Uterus (tissue), 4 donors: ENCODE results near the gene ADGRD2. TPM values are rescaled to one million over a fixed set of nuclear protein-coding genes. Genes with fewer than 3 reads are reported as not detected.

Experiments used
- DNase-seq, 2 donors: peaks; one replicate each; pipeline ENCODE4 v3.0.0-alpha.2; 2019 to 2020
- H3K27ac ChIP-seq, 2 donors: fragments of 200-600 bp; sonication (generic); 1 replicate in 1 of 2; 2 replicates in 1 of 2; pipeline ENCODE4 v1.5.1; 2016 to 2018
- H3K27me3 ChIP-seq, 2 donors: fragments of 200-600 bp; sonication (generic); one replicate each; pipeline ENCODE4 v1.5.1; 2018 to 2019; ENCODE audit warnings: control low read depth in 1 of 2
- H3K36me3 ChIP-seq, 2 donors: fragments of 200-600 bp; sonication (generic); one replicate each; pipeline ENCODE4 v1.5.1; 2019; ENCODE audit warnings: control low read depth in 1 of 2
- H3K4me1 ChIP-seq, 2 donors: fragments of 200-600 bp; sonication (generic); one replicate each; pipeline ENCODE4 v1.5.1; 2018 to 2019; ENCODE audit warnings: control low read depth in 1 of 2
- H3K4me3 ChIP-seq, 2 donors: fragments of 200-600 bp; sonication (generic); 1 replicate in 1 of 2; 2 replicates in 1 of 2; pipeline ENCODE4 v1.5.1; 2018 to 2019; ENCODE audit warnings: mild to moderate bottlenecking in 1 of 2
- H3K9me3 ChIP-seq, 2 donors: fragments of 200-600 bp; sonication (generic); one replicate each; pipeline ENCODE4 v1.5.1; 2019; ENCODE audit warnings: control low read depth in 1 of 2
- CTCF ChIP-seq, 4 experiments: fragments of 200-600 bp in 2 of 4; fragments of 450-650 bp in 2 of 4; sonication (generic) in 2 of 4; IDR thresholded peaks; one replicate each; pipeline ENCODE4 v1.5.1; 2016 to 2019; ENCODE audit warnings: antibody characterized with exemption in 4 of 4, mild to moderate bottlenecking in 2 of 4, moderate library complexity in 1 of 4
- POLR2A ChIP-seq, 2 donors: fragments of 450-650 bp; IDR thresholded peaks; one replicate each; pipeline ENCODE4 v1.6.1; 2016; ENCODE audit warnings: antibody characterized with exemption in 2 of 2, mild to moderate bottlenecking in 1 of 2, moderate library complexity in 1 of 2
- intact Hi-C: fragments of 100-400 bp; cut with DNase I; formaldehyde crosslinking; loops from one replicate; pipeline ENCODE4 v1.15.1; 2023; ENCODE audit warnings: low total_unique reads
- total RNA-seq, 4 donors: library from RNA; depleted of rRNA in 3 of 4; stranded (reverse); fragments of >200 nt in 3 of 4; gene quantifications; one replicate each; pipeline versions ENCODE4 v1.1.0 to v1.2.4, GENCODE V29; 2014 to 2023
- donor health status: DM: yes; HTN: yes; CAD: no.

The ADGRD2 gene
- total RNA-seq, 4 donors from 2014 or later = 0.76 TPM; not detected in 3

- DNase-seq = no peak
- TF ChIP-seq POLR2A (IDR thresholded peaks at IDR 0.05) (no peak), CTCF (IDR thresholded peaks at IDR 0.05) (no peak)
- H3K4me1 ChIP-seq = no peaks in the 10 kb centered on the region
Observed at GRCh38 chr9:124517600-124517999, 67.3 kb downstream of the ADGRD2 start.

DNA sequence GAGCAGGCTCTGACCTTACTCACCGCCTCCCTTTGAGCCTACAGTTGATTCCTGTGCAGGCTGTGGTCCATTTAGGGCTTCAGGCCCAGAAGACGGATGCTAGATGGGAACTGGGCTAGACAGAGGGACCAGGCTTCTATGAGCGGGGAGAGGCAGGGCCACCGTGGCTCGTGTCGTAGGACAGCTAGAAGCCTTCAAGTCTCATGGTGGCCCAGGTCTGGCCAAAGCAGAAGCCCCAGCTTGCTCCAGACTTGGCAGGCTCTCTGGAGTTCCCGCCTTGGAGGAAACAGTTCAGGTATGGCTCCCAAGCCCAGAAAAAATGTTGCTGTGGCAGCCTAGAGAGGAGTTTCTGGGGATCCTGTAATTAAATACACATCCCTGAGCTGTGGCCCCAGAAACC lies 67.9 kb downstream of the ADGRD2 start:
- Histone ChIP-seq H3K27ac (no peak overlapping the region), H3K4me3 (no peak overlapping the region), H3K27me3 (no peaks in the 10 kb centered on the region), H3K9me3 (no peaks in the 10 kb centered on the region), H3K36me3 (no peaks in the 10 kb centered on the region), H3K4me1 (no peaks in the 10 kb centered on the region)
- intact Hi-C loops = no loop called here
- TF ChIP-seq CTCF (IDR thresholded peaks at IDR 0.05) (no peak), POLR2A (IDR thresholded peaks at IDR 0.05) (no peak)
- DNase-seq = no peak

More at GRCh38 chr9:124517600-124517999, 67.3 kb downstream of the ADGRD2 start:
- Histone ChIP-seq H3K27me3 (no peaks in the 10 kb centered on the region), H3K4me3 (no peak overlapping the region), H3K27ac (no peak overlapping the region), H3K36me3 (no peaks in the 10 kb centered on the region), H3K9me3 (no peaks in the 10 kb centered on the region)
- intact Hi-C loops = no loop called here

GRCh38 chr9:124520206-124520596 lies 70.0 kb downstream of the ADGRD2 start:
- no peaks in the 10 kb centered on the region for H3K36me3 ChIP-seq
- no peak overlapping the region for H3K4me3 ChIP-seq
- H3K9me3 ChIP-seq = no peaks in the 10 kb centered on the region
- DNase-seq = no peak
- no peak overlapping the region for H3K27ac ChIP-seq
- no peaks in the 10 kb centered on the region for H3K27me3 ChIP-seq
- intact Hi-C loops = no loop called here
- H3K4me1 ChIP-seq = no peaks in the 10 kb centered on the region
- TF ChIP-seq POLR2A (IDR thresholded peaks at IDR 0.05) = no peak
- no peak for TF ChIP-seq CTCF (IDR thresholded peaks at IDR 0.05)

DNA sequence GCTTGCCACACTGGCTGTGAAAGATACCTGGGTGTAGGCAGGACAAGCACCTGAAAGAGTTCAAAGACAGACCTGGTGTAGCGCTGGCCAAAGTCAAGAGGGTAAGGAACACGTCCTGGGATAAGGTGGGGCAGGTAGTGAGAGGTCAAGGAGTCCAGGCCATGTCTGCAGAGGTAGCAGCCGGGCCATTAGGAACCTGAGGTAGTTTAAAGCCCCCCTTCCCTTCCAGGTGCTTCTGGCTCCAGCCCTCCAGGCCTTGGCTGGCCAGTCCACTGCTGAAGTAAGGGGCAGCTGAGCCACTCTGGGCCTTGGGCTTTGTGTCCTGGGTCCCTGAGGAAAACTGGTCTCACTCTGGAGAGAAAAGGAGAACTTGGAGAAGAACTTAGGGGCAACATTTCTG lies 70.9 kb downstream of the ADGRD2 start:
- TF ChIP-seq POLR2A (IDR thresholded peaks at IDR 0.05) = no peak
- no peak for TF ChIP-seq CTCF (IDR thresholded peaks at IDR 0.05)
- no peak overlapping the region for H3K4me3 ChIP-seq
- no peak for DNase-seq
- intact Hi-C loops = no loop called here
- no peaks in the 10 kb centered on the region for H3K27me3 ChIP-seq
- H3K36me3 ChIP-seq = no peaks in the 10 kb centered on the region
- H3K9me3 ChIP-seq = no peaks in the 10 kb centered on the region
- H3K27ac ChIP-seq = no peak overlapping the region
- H3K4me1 ChIP-seq = no peaks in the 10 kb centered on the region

DNA sequence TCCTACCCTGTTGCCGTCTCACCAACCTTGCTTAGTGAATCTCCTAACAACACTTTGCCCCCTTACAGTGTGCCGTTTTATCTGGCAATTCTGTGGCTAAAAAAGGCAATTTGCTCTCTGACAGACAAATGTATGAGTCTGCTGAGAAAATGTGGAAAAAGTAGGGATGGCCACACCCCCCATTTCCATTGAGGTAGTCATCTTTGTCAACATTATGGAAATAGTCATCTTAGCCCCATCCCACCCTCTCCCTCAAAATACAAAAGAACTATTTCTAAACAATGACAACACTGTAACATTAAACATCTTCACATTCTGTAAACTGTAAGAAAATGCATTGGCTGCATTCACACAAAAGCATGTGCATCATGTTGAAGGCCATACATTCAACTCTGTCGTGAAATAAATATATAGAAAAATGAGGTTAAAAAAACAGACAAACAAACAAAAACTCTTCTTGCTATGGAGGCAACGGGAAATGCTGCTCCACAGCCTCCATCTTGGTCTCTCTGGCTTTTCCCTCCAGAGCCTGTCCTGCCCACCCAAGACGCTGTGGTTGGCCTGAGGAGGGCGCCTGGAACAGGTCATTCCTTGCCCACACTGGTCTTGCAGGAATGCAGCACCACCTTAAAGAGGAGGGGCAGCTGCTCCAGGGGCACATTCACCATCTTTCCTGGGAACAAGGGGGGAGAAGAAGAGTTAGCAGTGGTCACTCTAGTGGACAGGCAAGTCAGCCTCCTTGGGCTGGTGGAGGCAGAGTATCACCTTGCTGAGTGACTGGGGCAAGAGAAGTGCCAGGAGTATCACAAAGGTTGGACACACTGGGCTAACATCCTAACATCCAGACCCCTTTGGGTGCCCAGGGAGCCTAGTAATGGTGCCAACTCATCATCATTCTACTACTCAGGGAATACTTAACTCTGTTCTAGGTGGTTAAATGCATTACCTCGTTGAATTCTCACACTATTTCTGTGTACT lies 72.2 kb downstream of the ADGRD2 start:
- Histone ChIP-seq H3K4me1 (no peaks in the 10 kb centered on the region), H3K27ac (no peak overlapping the region), H3K4me3 (no peak overlapping the region), H3K9me3 (no peaks in the 10 kb centered on the region), H3K27me3 (no peaks in the 10 kb centered on the region), H3K36me3 (no peaks in the 10 kb centered on the region)
- no peak for TF ChIP-seq POLR2A (IDR thresholded peaks at IDR 0.05)
- no peak for TF ChIP-seq CTCF (IDR thresholded peaks at IDR 0.05)
- no peak for DNase-seq
- intact Hi-C loops = no loop called here
